GM18508 (cell line): ENCODE results near the gene CCDC197.
A peak's percentile ranks its signal among the peaks of the same experiment; 100 is the strongest.

Experiments used
- ATAC-seq: cut with Tn5 transposase; IDR thresholded peaks from one replicate; pipeline ENCODE4 v1.9.1; 2021; ENCODE audit warnings: moderate number of reproducible peaks; ENCODE audit not compliant: insufficient read depth, unreplicated experiment

Gene CCDC197

DNA sequence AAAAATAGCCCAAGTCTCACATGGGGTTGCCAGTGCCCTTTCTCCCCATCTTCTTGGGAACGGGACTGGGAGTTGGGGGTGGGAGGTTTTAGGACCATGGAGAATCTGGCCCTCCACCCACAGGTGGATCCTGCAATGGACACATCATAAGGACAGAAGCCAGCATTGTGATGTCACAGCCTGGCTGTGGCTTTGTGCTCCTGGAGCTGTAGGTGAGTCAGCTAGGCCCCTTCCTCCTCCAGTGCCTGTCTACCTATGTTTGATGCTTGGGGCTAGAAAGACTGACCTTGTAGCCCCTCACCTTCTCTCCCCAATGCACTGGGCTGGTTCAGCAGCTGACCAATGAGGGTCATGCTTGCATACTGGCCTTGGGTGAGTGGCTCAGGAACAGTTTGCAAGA is at the start of gene CCDC197:
TSS of gene CCDC197 (plus strand) at position 220 of the 400 bp plus-strand sequence. CDS start 831 bp downstream, outside the sequence.
- ATAC-seq = no peak

DNA sequence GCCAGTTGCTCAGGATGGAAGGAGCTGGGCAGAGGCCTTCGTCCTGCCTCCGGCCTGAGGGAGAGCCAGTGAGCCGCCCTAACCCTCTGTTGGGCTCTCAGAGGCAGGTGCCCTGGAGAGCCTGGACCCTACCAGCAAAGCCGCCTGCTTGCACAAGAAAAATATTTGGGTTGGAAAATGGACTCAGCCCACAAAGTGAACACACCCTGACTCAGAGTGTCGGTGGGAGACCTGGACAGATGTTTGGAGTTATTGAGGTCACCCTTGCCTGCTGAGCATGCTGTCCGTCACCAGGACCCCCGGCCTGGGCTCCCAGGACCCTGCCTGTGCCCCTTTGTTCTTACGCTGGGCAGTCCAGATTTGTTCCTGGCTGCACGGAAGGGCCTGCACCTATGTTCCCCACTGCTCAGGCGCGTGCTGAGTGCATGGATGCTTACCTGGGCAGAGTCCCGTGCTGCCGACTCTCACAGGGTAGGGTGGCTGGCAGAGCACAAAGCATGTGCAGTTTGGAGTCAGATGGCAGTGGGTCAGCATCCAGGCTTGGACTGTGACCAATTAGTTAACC is 47.5 kb upstream of the CCDC197 start:
- no peak for ATAC-seq

DNA sequence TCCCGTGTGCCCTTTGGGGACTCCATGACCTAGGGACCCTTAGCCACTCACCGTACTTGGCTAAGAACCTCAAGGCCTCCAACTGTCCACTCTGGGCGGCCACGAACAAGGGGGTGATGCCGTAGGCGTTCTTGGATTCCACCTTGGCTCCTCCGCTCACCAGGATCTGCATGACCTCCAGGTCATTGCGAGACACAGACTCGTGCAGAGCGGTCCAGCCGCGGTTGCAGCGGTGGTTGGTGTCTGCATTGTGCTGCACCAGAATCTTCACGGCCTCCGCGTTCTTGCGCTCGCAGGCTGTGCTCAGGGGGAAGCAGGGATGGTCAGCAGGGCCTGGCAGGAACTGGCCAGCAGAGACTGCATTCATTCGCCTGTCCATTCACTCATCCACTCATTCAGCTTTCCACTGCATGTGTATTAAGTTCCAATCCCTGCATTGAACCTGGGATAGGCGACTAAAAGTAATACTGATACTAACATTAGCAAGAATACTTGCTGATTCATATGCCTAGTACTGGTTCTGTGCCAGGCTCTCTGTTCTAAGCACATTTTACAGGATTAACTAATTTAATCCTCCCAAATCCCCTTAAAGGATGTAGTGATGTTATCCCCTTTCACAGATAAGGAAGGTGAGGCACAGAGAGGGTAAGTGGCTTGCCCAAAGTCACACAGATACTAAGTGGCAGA is 46.0 kb upstream of the CCDC197 start:
- no peak for ATAC-seq

DNA sequence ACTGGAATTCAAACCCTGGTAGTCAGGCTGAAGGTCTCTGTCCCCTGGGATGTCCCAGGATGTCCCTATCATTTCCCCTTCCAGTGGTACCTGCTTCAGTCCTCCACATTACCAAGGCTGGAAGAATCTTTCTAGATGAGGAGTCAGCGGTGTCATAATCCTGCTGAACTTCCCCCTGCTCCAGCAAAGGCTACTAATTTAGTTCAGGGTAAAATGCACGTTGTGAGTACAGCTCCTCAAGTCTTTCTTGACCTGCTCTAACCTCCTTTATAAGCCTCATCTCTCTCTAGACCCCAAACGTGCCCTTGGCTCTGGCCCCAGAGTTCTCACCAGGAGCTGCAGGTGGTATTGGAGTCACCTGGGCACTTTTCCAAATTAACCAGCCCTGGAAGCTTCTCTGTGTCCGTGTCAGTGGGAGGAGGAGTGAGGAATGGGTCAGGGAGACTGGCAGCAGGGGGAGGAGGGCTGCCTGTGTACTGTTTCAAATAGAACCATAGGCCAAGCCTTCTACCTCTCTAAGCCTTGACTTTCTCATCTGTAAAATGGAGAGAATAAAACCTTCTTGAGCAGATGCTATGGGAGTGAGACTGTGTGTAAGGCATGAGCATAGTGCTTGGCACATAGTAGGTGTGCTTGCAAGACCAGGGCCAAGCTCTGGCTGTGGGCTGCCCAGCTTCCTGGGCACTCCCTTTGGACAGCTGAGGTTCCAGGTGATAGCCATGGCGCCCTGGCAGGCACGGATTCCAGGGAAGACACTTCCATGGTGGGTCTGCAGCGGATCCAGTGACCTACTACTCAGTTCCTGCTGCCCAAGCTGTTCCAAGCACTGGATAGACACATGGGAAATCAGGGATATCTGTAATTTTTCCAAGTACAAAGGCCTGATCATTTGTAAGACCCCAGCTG is 45.2 kb upstream of the CCDC197 start:
- no peak for ATAC-seq

DNA sequence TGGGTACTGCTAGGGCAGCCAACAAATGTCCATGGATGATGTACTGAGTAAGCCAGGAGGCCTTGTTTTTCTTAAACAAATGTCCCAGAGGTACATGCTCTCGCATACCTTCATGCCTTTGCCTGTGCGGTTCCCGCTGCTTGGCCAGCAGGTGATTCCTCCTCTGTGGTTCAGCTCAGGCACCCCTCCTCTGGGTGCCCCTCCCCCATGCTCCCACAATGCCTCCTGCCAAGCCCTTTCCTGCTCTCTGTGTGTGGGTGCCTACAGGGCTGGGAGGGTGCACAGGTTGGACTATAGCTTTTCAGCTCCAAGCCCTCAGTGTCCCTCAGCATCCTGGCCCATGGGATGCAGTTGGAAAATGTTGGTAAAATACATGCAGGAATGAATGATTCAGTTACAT is 44.3 kb upstream of the CCDC197 start:
- no peak for ATAC-seq

DNA sequence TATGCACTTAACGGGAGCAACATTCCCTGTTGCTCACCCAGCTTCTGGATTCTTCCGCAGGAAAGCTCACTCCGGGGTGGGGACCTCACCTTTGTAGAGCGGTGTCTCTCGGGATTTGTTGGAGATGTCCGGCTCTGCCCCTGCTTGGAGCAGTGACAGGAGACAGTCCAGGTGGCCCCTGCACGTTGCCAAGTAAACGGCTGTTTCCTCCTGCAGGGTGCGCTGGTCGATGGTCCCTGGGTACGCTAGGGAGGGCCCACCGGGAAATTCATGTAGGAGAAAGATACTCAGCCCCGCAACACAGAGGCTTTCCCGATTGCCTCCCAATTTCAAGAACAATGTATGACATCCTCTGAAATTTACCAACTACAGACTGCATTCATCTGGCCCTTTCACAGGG is 43.8 kb upstream of the CCDC197 start:
- ATAC-seq = no peak

DNA sequence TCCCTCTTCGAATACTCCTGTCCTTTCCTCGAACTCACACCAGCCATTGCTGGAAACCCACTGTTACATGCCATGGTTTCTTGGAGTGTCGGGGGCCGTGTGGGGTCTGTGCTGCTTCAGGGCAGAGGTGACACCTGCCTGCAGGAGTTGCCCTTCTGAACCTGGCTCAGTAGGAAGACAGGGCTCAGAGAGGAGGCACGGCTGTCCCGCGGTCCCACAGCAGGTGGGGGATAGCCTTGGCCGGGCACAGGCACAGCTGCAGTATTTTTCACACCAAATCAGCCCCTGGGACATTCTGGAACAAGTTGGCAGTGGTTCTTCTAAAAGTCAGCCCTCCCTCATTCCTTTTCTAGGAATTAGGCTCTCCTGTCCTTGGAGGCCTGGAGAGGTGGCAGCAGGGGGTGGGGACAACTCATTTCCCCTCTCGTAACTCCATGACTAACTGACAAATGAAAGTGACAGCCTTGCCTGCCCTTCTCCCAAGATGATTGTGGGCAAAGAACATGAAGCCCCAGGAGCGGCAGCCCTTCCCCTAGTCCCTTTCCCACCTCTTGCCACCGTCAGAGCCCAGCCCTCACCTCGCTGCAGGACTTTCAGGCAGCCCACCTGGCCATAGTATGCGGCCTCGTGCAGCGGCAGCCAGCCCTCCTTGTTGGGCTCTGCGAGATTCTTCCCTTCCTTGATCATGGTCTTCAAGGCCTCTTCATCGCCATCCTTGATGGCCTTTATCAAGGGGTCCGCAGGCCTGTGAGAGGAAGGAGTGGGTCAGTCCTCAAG is 43.2 kb upstream of the CCDC197 start:
- no peak for ATAC-seq

DNA sequence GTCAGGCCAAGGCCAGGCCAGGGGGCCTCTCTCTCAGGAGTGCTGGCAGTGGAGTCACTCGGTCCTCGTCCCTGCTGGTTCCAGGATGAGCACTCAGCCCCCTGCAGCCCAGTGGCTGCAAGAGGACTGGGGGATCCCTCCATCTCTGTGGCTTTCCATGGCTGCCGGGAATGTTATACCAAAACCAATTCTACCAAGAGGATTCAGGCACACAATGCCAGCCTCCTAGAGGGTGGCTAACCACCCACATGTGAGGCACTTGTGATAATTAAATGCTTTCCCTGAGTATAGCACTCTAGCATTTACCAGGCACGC is 42.6 kb upstream of the CCDC197 start:
- no peak for ATAC-seq

DNA sequence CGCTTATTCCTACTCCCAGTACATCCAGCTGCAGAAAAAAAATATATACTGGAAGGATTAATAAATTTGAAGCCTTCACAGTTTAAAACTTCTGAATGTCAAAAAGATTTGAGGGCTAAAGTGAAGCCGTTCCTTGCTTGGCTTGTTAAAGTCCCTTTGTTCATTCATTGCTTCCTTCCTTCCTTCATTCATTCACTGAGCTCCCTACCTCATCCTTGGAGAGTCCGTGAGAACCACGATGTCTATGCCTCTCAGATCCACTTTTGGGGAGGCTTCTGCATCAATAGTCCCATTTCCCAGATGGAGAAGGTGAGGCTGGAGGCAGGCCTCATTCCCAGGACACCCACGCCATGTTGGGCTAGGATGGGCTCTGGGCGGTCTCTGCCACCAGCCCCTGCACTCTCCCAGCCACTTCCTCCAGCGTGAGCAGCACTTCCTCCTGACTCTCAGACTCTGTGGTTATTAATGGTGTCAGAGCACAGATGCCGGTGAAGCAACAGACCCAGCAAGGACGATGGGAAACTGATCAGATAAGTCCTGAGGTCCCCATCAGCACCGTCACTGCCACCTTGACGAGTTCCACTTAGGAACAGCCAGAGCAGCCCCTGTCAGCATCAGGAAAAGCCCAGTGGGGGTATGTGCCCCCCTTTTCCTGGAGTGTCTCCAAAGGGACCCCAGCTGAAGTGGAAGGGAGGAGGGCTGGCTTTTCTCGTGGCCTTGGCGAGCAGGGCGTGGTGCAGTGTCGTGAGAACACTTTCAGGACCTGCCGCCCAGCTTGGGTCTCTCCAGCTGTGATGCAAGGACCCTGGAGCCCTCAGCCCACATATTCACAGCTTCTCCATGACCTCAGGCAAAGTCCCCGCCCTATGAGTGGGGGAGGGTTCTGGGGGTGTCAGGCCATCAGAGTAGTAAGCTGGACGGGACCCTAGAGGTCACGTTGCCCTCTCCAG is 41.9 kb upstream of the CCDC197 start:
- no peak for ATAC-seq

DNA sequence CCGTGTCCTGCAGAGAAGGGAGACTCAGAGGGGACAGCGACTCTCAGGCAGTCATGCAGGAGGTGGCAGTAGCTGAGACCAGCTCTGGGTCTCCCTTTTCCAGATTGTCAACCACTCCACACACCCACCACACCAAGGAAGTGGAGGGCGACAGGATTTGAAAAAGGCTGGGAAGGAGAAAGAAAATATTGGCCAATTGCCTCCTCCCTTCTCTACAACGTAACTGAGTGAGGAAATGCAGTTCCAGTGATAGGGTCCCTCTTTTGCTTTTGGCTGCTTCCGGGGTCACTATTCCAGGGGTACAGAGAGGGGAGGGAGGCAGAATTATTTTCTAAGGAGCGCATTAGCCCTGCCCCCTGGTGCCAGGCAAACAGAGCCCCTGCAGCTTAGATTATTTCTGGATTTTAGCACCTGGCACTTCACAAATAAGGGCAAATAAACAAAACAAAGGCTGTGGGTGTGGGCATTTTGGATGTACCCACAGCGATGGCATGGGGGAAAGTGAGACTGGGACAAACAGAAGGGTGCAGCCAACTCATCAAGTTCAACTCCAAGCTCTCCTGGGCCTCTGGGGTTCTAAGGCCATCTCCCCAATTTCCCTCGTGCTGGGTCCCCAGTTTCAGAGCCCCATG is 41.1 kb upstream of the CCDC197 start:
- no peak for ATAC-seq

DNA sequence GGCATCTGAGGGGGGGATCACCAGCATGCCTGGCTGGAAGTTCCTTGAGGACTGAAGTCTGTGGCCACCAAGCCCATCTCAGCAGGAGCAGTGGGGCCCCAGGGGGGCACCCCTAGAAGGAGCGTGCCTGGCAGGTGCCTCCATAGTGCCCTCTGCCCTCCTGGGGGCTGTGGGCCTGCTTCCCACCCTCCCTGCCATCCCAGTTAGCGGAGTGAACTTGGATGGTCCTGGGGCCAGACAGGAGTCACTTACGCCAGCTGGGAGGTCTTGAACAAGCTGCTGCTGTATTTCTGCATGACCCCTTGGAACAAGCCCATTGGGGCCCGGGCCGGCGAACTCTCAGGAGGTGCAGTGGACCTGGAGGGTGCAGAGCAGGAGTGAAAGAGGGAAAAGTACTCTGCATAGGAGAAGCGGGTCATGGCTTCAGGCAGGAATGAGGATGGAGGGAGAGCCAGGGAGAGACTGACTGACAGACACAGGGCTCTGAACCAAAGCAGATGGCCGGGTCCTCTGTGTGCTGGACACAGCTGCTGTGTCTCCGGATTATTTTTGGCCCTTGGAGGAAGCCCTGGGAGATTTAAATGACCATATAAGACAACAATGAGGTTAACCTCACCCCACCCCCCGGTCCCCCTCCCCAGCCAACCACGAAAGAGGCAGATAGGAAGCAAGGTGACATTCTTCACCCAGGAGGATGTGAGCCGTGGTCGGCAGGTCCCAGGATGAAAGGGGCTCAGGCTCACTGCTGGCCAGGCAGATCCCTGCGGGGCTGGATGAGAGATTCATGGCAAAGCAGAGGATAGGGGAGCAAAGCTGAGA is 40.4 kb upstream of the CCDC197 start:
- ATAC-seq = no peak

DNA sequence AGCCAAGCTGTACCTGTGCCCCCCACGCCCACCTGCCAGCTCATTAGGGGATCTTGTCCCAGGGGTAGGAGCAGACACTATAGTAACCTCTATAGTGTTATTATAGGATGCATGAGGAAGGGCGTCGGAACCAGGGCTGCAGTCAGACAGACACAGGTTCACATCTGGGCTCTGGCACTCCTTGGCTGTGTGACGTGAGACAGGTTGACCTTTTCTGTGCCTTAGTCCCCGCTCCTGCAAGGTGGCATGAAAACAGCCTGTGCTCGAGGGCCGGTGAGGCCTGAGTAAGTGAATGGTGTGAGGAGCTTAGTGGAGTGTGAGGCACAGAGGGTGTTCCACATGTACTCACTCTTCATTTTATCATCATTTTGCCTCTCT is 39.8 kb upstream of the CCDC197 start:
- no peak for ATAC-seq

DNA sequence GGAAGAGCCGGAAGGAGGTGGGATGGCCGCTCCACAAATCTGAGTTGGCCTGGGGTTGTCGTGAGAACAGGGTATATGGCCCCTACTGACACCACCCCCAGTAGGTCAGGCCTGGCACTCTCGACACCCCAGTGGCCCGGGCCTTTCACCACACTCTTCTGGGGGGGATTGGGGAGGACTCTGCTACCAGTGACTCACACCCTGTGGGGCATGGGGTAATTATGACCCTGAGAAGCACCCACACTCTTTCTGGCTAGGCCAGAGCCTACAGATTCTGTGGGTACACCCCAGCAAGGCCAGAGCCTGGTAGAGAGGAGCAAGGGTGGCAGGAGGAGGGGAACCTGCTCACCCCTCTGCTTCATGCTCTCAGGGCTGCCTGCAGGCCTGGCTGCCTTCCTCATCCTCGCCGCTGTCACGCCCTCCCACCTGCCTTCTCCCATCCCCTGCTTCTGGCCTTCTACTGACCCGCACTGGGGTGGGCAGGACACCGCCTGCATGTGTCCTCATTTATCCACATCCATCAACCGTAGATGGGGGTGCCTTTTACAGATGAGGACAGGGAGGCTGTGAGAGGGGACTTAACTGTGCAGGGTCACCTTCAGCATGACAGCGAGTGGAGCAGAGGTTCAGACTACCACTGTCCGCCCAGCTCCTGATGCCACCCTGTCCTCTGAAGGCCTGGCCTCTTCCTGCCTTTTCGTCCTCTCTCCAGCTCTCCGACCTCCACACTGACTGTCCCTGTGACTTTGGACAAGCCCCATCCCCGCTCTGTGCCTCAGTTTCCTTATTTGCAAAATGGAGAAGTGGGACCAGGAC is 39.1 kb upstream of the CCDC197 start:
- no peak for ATAC-seq

DNA sequence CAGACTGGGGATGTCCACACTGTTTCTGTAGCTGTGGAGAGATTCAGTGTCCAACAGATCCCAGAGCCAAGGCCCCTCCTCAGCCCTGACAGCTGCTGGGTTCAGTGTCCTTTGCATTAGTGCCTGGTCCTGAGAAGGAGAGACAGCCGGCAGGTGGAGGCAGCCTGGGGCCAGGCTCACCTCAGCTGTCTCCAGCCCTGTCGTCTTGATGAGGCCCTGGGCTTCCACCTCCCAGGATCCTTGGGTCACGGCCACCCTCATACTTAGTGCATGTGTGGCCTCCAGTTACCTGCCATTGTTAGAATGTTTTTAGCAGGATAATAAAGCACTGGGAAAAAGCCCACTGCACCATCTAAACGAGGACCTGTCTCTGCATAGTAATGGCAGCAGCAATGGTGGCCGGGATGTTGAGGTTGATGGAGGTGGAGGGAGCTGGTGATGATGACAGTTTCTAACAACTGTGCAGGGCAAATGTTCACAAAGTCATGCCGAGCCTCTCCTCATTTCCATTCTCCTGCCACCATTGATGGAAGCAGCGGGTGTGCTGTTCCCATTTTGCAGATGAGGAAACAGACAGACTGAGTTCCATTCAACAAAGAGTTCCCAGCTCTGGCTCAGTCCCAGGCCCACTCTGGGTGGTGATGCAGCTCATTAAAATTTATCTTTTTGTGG is 38.4 kb upstream of the CCDC197 start:
- no peak for ATAC-seq

DNA sequence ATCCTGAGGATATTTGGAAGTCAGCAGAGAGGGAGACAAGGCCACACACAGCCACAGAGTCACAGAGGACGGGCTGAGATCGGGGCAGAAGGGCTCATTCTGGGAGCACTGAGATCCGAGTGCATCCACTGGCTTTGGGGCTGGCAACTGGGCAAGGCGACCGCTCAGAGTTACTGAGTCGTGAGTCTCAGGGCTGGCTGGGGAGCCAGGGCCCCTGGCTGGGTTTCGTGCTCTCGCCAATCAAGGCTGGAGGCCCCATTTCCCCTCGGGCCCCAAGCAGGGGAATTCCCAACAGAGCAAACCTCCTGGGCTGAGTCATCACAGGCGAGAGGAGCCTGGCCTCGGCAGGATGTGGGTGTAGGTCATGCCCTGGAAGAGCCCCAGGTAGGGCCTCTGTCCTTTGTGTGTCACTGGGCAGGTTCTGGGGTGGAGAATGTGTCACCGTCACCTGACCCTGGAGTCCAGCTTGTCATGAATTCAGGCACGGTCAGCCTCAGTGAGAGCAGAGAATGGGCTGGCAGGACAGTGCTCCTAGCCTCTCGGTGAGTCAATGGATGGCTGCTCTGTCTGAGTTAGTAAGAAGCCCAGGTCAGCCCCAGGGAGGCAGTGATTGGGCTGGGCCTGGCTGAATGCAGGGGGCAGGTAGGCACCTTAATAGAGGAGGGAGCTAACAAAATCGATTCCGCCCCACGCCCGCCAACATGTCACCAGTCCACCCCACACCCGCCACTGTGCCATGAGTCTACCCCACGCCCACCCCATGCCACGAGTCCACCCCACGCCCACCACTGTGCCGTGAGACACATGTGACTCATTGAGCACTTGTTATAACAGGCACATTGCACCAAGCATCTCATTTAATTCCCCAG is 37.6 kb upstream of the CCDC197 start:
- peak; percentile 68 for ATAC-seq

DNA sequence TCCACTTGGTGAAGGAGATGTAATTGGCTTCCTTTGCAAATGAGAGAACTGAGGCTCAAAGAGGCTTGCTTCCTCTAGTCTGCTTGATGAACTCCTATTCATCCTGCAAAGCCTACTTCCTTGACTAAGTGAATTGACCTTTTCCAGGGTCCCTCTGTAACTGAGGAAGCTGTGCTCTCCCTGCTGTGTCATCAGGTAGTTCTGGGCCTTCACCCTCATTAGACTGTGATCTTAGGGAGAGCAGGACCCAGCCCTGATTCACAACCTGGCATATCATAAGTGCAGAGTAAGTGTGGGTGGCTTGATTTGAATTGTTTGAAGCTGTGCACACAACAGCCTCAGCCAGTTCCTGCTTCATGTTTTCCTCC is 37.0 kb upstream of the CCDC197 start:
- ATAC-seq = no peak
